ENCODE measurements around the gene ZFHX2.

DNA sequence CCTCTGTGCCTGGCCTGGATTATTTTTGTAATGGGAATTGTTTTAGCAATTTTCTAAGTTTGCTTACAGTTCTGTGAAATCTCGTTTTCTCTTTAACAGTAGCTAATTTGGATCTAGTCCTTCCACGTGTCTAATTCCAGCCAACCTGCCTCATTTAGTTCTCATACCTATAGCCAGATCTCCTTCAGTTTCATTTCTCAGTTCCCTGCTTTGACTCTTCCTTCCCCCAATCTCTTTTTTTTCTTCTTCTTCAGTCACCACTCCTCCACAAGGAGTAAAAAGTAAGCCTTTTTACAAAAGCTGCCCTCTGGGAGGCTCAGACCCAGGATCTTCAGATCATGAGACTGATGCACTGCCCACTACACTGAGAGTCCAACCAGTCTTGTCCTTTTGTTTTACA lies 6.0 kb upstream of the ZFHX2 start:
- TF ChIP-seq, protein P1, sequence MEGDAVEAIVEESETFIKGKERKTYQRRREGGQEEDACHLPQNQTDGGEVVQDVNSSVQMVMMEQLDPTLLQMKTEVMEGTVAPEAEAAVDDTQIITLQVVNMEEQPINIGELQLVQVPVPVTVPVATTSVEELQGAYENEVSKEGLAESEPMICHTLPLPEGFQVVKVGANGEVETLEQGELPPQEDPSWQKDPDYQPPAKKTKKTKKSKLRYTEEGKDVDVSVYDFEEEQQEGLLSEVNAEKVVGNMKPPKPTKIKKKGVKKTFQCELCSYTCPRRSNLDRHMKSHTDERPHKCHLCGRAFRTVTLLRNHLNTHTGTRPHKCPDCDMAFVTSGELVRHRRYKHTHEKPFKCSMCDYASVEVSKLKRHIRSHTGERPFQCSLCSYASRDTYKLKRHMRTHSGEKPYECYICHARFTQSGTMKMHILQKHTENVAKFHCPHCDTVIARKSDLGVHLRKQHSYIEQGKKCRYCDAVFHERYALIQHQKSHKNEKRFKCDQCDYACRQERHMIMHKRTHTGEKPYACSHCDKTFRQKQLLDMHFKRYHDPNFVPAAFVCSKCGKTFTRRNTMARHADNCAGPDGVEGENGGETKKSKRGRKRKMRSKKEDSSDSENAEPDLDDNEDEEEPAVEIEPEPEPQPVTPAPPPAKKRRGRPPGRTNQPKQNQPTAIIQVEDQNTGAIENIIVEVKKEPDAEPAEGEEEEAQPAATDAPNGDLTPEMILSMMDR (IDR thresholded peaks at IDR 0.05; ENCODE audit: poor library complexity, severe bottlenecking) = no peak
- no peak for TF ChIP-seq POLR2AphosphoS5 (IDR thresholded peaks at IDR 0.05)
- TF ChIP-seq RAD21 (conservative IDR thresholded peaks at IDR 0.05) = no peak
